ENCODE results near the gene CTTN. TPM values are rescaled to one million over a fixed set of nuclear protein-coding genes. Genes with fewer than 3 reads are reported as not detected.

The CTTN gene
- total and polyA plus RNA-seq, 12 donors: 68.5 to 173 (median 146) TPM

- H3K4me3 ChIP-seq: no peak overlapping the region
- peaks cover 0 to 3% (median 0%) of the 10 kb centered on the region in 9 donors for H3K4me1 ChIP-seq
- peaks cover 20 to 100% (median 89%) of the 10 kb centered on the region in 9 donors for H3K36me3 ChIP-seq
- no peak for TF ChIP-seq CTCF (IDR thresholded peaks at IDR 0.05)
- peaks cover 0 to 31% (median 0%) of the 10 kb centered on the region in 7 donors for H3K27me3 ChIP-seq
- ATAC-seq (no peak), DNase-seq (no peak)
- intact Hi-C loops (cut with DNase I): no loop called here
- H3K27ac ChIP-seq: no peak overlapping the region
- WGBS, 2 donors: 90 to 93% methylated on average over 15 of the region's 15 CpGs
- H3K9me3 ChIP-seq: no peaks in the 10 kb centered on the region
Measured at GRCh38 chr11:70432580-70432979, 34.3 kb downstream of the CTTN start.

GRCh38 chr11:70433038-70433437 is 34.7 kb downstream of the CTTN start:
- intact Hi-C loops (cut with DNase I): no loop called here
- WGBS, 2 donors: 92 to 96% methylated on average over 20 of the region's 20 CpGs
- no peak for TF ChIP-seq CTCF (IDR thresholded peaks at IDR 0.05)
- H3K9me3 ChIP-seq: no peaks in the 10 kb centered on the region
- peaks cover 0 to 33% (median 0%) of the 10 kb centered on the region in 7 donors for H3K27me3 ChIP-seq
- DNase-seq: no peak
- H3K4me1 ChIP-seq: peaks cover 0 to 3% (median 0%) of the 10 kb centered on the region in 9 donors
- ATAC-seq: peak in 1 of 8 donors; percentile 5
- H3K27ac ChIP-seq: no peak overlapping the region
- no peak overlapping the region for H3K4me3 ChIP-seq
- H3K36me3 ChIP-seq: peaks cover 19 to 100% (median 87%) of the 10 kb centered on the region in 9 donors

- ATAC-seq: no peak
- intact Hi-C loops (cut with DNase I): no loop called here
- no peak for TF ChIP-seq CTCF (IDR thresholded peaks at IDR 0.05)
Measured at GRCh38 chr11:70433526-70433925, 35.2 kb downstream of the CTTN start.

GRCh38 chr11:70433966-70434812 is 35.9 kb downstream of the CTTN start:
- TF ChIP-seq CTCF (IDR thresholded peaks at IDR 0.05): no peak
- intact Hi-C loops (cut with DNase I): no loop called here
- no peak for DNase-seq
- 83 to 85% methylated on average over 36 of the region's 36 CpGs for WGBS, 2 donors
- no peak overlapping the region for H3K27ac ChIP-seq
- peaks cover 0 to 33% (median 0%) of the 10 kb centered on the region in 7 donors for H3K27me3 ChIP-seq
- H3K36me3 ChIP-seq: peaks cover 19 to 99% (median 81%) of the 10 kb centered on the region in 9 donors
- H3K4me1 ChIP-seq: peaks cover 0 to 3% (median 0%) of the 10 kb centered on the region in 9 donors
- H3K4me3 ChIP-seq: no peak overlapping the region
- peak in 4 of 8 donors; percentile 22 to 38 (median 32) for ATAC-seq
- no peaks in the 10 kb centered on the region for H3K9me3 ChIP-seq

More at GRCh38 chr11:70433526-70433925, 35.2 kb downstream of the CTTN start:
- H3K27me3 ChIP-seq: peaks cover 0 to 33% (median 0%) of the 10 kb centered on the region in 7 donors
- H3K4me1 ChIP-seq: peaks cover 0 to 3% (median 0%) of the 10 kb centered on the region in 9 donors
- no peak overlapping the region for H3K27ac ChIP-seq
- 86 to 94% methylated on average over 13 of the region's 13 CpGs for WGBS, 2 donors
- no peaks in the 10 kb centered on the region for H3K9me3 ChIP-seq
- H3K36me3 ChIP-seq: peaks cover 19 to 100% (median 87%) of the 10 kb centered on the region in 9 donors
- DNase-seq: no peak
- H3K4me3 ChIP-seq: no peak overlapping the region
